H9 (cell line): ENCODE measurements around the gene HDLBP. TPM values are rescaled to one million over a fixed set of nuclear protein-coding genes. Genes with fewer than 3 reads are reported as not detected.

Experiments
- DNase-seq: peaks from one replicate; pipeline ENCODE4 v3.0.0-alpha.2; 2017
- H2AFZ ChIP-seq: one replicate; pipeline ENCODE4 v1.6.1; 2013; ENCODE audit warnings: mild to moderate bottlenecking, low read length, control low read depth, moderate library complexity
- H2AK5ac ChIP-seq: 2 replicates; pipeline ENCODE4 v1.6.1; 2013; ENCODE audit warnings: low read length, control low read depth, mixed read lengths; ENCODE audit not compliant: insufficient read length
- H2BK120ac ChIP-seq: one replicate; pipeline ENCODE4 v1.6.1; 2013; ENCODE audit warnings: low read depth, mild to moderate bottlenecking, low read length, control low read depth, inconsistent platforms; ENCODE audit not compliant: poor library complexity, severe bottlenecking
- H2BK12ac ChIP-seq: 2 replicates; pipeline ENCODE4 v1.6.1; 2013; ENCODE audit warnings: low read length, control low read depth, mixed read lengths, low read depth; ENCODE audit not compliant: insufficient read length
- H2BK15ac ChIP-seq: 2 replicates; pipeline ENCODE4 v1.6.1; 2013; ENCODE audit warnings: low read depth, low read length, control low read depth
- H2BK20ac ChIP-seq: one replicate; pipeline ENCODE4 v1.6.1; 2013; ENCODE audit warnings: low read depth, mild to moderate bottlenecking, low read length, control low read depth, inconsistent platforms; ENCODE audit not compliant: poor library complexity, severe bottlenecking
- H2BK5ac ChIP-seq: 2 replicates; pipeline ENCODE4 v1.6.1; 2013; ENCODE audit warnings: low read length, control low read depth, mixed read lengths; ENCODE audit not compliant: insufficient read length
- H3K14ac ChIP-seq: 2 replicates; pipeline ENCODE4 v1.6.1; 2013; ENCODE audit warnings: low read length, control low read depth; ENCODE audit not compliant: insufficient read depth
- H3K18ac ChIP-seq: 2 replicates; pipeline ENCODE4 v1.6.1; 2013; ENCODE audit warnings: low read depth, mild to moderate bottlenecking, mixed read lengths, low read length, control low read depth; ENCODE audit not compliant: insufficient read length
- H3K23ac ChIP-seq: 2 replicates; pipeline ENCODE4 v1.6.1; 2013; ENCODE audit warnings: low read length, control low read depth, mixed read lengths, low read depth; ENCODE audit not compliant: insufficient read length
- H3K23me2 ChIP-seq: 2 replicates; pipeline ENCODE4 v1.6.1; 2013; ENCODE audit warnings: low read depth, mild to moderate bottlenecking, mixed read lengths, low read length, control low read depth; ENCODE audit not compliant: insufficient read length, poor library complexity, severe bottlenecking
- H3K27ac ChIP-seq: 2 replicates; pipeline ENCODE4 v1.5.1; 2013; ENCODE audit warnings: low read length, control low read depth, mixed read lengths, low read depth; ENCODE audit not compliant: insufficient read length
- H3K27me3 ChIP-seq: 2 replicates; pipeline ENCODE4 v1.6.1; 2013; ENCODE audit warnings: low read length, control low read depth, inconsistent platforms; ENCODE audit not compliant: insufficient read depth
- H3K4ac ChIP-seq: 2 replicates; pipeline ENCODE4 v1.6.1; 2013; ENCODE audit warnings: low read depth, mild to moderate bottlenecking, control low read depth, inconsistent platforms, low read length, moderate library complexity
- H3K4me1 ChIP-seq: 2 replicates; pipeline ENCODE4 v1.6.1; 2013; ENCODE audit warnings: low read length, control low read depth, inconsistent platforms; ENCODE audit not compliant: insufficient read depth
- H3K4me2 ChIP-seq: 2 replicates; pipeline ENCODE4 v1.6.1; 2013; ENCODE audit warnings: low read length, control low read depth, mixed read lengths; ENCODE audit not compliant: insufficient read length, insufficient read depth
- H3K56ac ChIP-seq: 2 replicates; pipeline ENCODE4 v1.6.1; 2013; ENCODE audit warnings: low read depth, mild to moderate bottlenecking, mixed read lengths, low read length, control low read depth; ENCODE audit not compliant: insufficient read length
- H3K79me1 ChIP-seq: 2 replicates; pipeline ENCODE4 v1.6.1; 2013; ENCODE audit warnings: low read depth, mild to moderate bottlenecking, moderate library complexity, low read length, control low read depth, inconsistent platforms; ENCODE audit not compliant: insufficient read depth, poor library complexity, severe bottlenecking
- H3K79me2 ChIP-seq: 2 replicates; pipeline ENCODE4 v1.6.1; 2013; ENCODE audit warnings: low read length, control low read depth, inconsistent platforms; ENCODE audit not compliant: insufficient read depth
- H3K9ac ChIP-seq: 2 replicates; pipeline ENCODE4 v1.6.1; 2013; ENCODE audit warnings: low read length, control low read depth, mixed read lengths; ENCODE audit not compliant: insufficient read length; ENCODE audit errors: extremely low read depth
- H3K9me3 ChIP-seq: one replicate; pipeline ENCODE4 v1.6.1; 2013; ENCODE audit warnings: low read depth, low read length, inconsistent platforms; ENCODE audit not compliant: control insufficient read depth
- H3T11ph ChIP-seq: one replicate; pipeline ENCODE4 v1.6.1; 2013; ENCODE audit warnings: mild to moderate bottlenecking, low read length, control low read depth, inconsistent platforms
- H4K20me1 ChIP-seq: one replicate; pipeline ENCODE4 v1.6.1; 2013; ENCODE audit not compliant: control insufficient read depth, insufficient read length, insufficient read depth
- H4K5ac ChIP-seq: 2 replicates; pipeline ENCODE4 v1.6.1; 2013; ENCODE audit warnings: low read depth, mild to moderate bottlenecking, mixed read lengths, low read length, control low read depth; ENCODE audit not compliant: insufficient read length
- H4K8ac ChIP-seq: replicated peaks from 2 replicates; pipeline ENCODE4 v1.6.1; 2013; ENCODE audit warnings: low read length, control low read depth, mixed read lengths, low read depth; ENCODE audit not compliant: insufficient read length
- H4K91ac ChIP-seq: 2 replicates; pipeline ENCODE4 v1.6.1; 2013; ENCODE audit warnings: low read depth, mild to moderate bottlenecking, moderate library complexity, mixed read lengths, low read length, control low read depth; ENCODE audit not compliant: insufficient read length
- H3K27ac Mint-ChIP-seq, 3 experiments: 2 replicates in 2 of 3; 3 replicates in 1 of 3; pipeline ENCODE4 v1.8.0; 2020 to 2021; ENCODE audit warnings: mixed read lengths in 3 of 3, mild to moderate bottlenecking in 1 of 3, moderate library complexity in 1 of 3
- H3K27me3 Mint-ChIP-seq: 2 replicates; pipeline ENCODE4 v1.8.0; 2021; ENCODE audit warnings: low read depth, mild to moderate bottlenecking, moderate library complexity, mixed read lengths
- H3K36me3 Mint-ChIP-seq, 3 experiments: 2 replicates in 2 of 3; 3 replicates in 1 of 3; pipeline ENCODE4 v1.8.0; 2020 to 2021; ENCODE audit warnings: low read depth in 3 of 3, mixed read lengths in 3 of 3; ENCODE audit not compliant: insufficient read depth in 1 of 3
- H3K4me1 Mint-ChIP-seq, 2 experiments: 2 replicates each; pipeline ENCODE4 v1.8.0; 2020; ENCODE audit warnings: mixed read lengths in 2 of 2
- H3K4me3 Mint-ChIP-seq, 2 experiments: 2 replicates in 1 of 2; 3 replicates in 1 of 2; pipeline ENCODE4 v1.8.0; 2020 to 2021; ENCODE audit warnings: mild to moderate bottlenecking in 2 of 2, mixed read lengths in 2 of 2, moderate library complexity in 1 of 2
- H3K9me3 Mint-ChIP-seq, 2 experiments: 2 replicates in 1 of 2; 3 replicates in 1 of 2; pipeline ENCODE4 v1.8.0; 2020; ENCODE audit warnings: mild to moderate bottlenecking in 2 of 2, mixed read lengths in 2 of 2, moderate library complexity in 1 of 2
- WGBS: extraction: QIAGEN DNeasy Blood & Tissue Kit; methylation state at CpG from one replicate; pipeline ENCODE4 v1.1.7; 2013; ENCODE audit warnings: missing lambda C conversion rate, low lambda C conversion rate, mixed read lengths; ENCODE audit not compliant: insufficient read length; ENCODE audit errors: extremely low coverage; 5-methylcytosine and 5-hydroxymethylcytosine counted together
- total RNA-seq: library from RNA; stranded (reverse); gene quantifications from 2 replicates; pipeline ENCODE4 v1.2.1, GENCODE V29; 2021
- TF ChIP-seq, protein P1 (sequence below): fragments of 200-600 bp; sonication (generic); conservative IDR thresholded peaks from 3 replicates; pipeline ENCODE4 v1.8.0; 2021; ENCODE audit warnings: antibody characterized with exemption, mild to moderate bottlenecking

Gene HDLBP
- total RNA-seq, 1 experiment from 2014 or later: 364 TPM

DNA sequence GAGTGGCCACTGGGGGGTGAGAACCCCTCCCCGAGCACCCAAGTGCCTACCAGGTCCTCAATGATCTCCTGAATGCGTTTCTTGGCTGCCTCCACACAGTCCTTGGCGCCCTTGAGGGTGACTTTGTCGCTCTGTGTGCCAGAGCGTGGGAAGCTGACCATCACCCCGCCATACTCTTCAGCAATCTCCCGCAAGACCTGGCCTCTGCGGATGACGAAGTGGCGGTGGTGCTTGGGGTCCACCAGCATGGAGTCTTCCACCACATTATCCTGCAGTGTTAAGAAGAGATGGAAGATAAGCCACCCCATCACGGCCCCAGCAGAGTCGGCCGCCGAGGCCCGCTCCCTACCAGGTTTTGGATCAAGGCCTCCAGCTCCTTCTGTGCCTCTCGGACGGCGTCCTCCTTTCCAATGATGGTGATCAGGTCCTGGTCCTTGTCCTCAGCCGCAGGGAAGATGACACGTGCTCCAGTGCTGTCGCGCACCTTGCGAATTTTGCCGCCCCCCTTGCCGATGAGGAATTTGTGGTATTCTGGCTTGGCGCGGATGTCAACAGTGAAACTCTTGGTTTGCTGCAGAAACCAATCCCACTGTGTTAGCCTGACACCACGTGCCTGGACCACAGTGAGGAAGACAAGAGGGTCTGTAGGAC lies 75.8 kb downstream of the HDLBP start:
- H3K79me2 ChIP-seq: no peaks in the 10 kb centered on the region
- H3K27ac ChIP-seq: no peak overlapping the region
- peaks cover 77 to 98% (median 95%) of the 10 kb centered on the region in 3 experiments for H3K36me3 Mint-ChIP-seq
- H2BK12ac ChIP-seq: no peak overlapping the region
- H3K9me3 ChIP-seq: no peaks in the 10 kb centered on the region
- no peak overlapping the region for H2BK5ac ChIP-seq
- no peaks in the 10 kb centered on the region for H3K4me1 ChIP-seq
- H4K91ac ChIP-seq: no peak overlapping the region
- H2AK5ac ChIP-seq: no peak overlapping the region
- H4K8ac ChIP-seq: no peak overlapping the region
- H3K23ac ChIP-seq: no peak overlapping the region
- no peaks in the 10 kb centered on the region for H3K27me3 Mint-ChIP-seq
- no peak overlapping the region for H3K14ac ChIP-seq
- no peak for DNase-seq
- no peak overlapping the region for H3K4me3 Mint-ChIP-seq
- H4K5ac ChIP-seq: no peak overlapping the region
- H2BK15ac ChIP-seq: no peak overlapping the region
- H3K4ac ChIP-seq: no peak overlapping the region
- no CpG with 5 or more reads among the region's 28 CpGs for WGBS
- H3K56ac ChIP-seq: no peak overlapping the region
- H2BK120ac ChIP-seq: no peak overlapping the region
- no peak overlapping the region for H3K9ac ChIP-seq
- no peaks in the 10 kb centered on the region for H3K27me3 ChIP-seq
- TF ChIP-seq, protein P1, sequence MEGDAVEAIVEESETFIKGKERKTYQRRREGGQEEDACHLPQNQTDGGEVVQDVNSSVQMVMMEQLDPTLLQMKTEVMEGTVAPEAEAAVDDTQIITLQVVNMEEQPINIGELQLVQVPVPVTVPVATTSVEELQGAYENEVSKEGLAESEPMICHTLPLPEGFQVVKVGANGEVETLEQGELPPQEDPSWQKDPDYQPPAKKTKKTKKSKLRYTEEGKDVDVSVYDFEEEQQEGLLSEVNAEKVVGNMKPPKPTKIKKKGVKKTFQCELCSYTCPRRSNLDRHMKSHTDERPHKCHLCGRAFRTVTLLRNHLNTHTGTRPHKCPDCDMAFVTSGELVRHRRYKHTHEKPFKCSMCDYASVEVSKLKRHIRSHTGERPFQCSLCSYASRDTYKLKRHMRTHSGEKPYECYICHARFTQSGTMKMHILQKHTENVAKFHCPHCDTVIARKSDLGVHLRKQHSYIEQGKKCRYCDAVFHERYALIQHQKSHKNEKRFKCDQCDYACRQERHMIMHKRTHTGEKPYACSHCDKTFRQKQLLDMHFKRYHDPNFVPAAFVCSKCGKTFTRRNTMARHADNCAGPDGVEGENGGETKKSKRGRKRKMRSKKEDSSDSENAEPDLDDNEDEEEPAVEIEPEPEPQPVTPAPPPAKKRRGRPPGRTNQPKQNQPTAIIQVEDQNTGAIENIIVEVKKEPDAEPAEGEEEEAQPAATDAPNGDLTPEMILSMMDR: no peak
- no peaks in the 10 kb centered on the region for H4K20me1 ChIP-seq
- H3K4me1 Mint-ChIP-seq: no peaks in the 10 kb centered on the region
- H3K9me3 Mint-ChIP-seq: no peaks in the 10 kb centered on the region
- H2AFZ ChIP-seq: no peak overlapping the region
- no peak overlapping the region for H3K4me2 ChIP-seq
- H3K79me1 ChIP-seq: peaks cover 3% of the 10 kb centered on the region
- peak overlapping the region in 1 of 3 experiments; percentile 31; a peak in 1 of 7 replicates for H3K27ac Mint-ChIP-seq
- no peaks in the 10 kb centered on the region for H3K23me2 ChIP-seq
- H3T11ph ChIP-seq: no peak overlapping the region
- no peak overlapping the region for H3K18ac ChIP-seq
- no peak overlapping the region for H2BK20ac ChIP-seq
